GM06990 (cell line): ENCODE results near the gene PTPA.
"Not testable (repeated sequence)": the region's sequence is repeated elsewhere in the genome, so short reads cannot be mapped to it uniquely, and the experiment has no call there.

ENCODE experiments used
- DNase-seq: peaks from one replicate; pipeline ENCODE4 v3.0.0-alpha.2; 2011; ENCODE audit not compliant: insufficient read length; ENCODE audit errors: extremely low read depth
- H3K27me3 ChIP-seq: replicated peaks from 2 replicates; pipeline ENCODE4 v1.6.0; 2011; ENCODE audit warnings: low read length; ENCODE audit not compliant: control insufficient read depth, insufficient read depth
- H3K36me3 ChIP-seq: 2 replicates; pipeline ENCODE4 v1.5.1; 2011; ENCODE audit warnings: low read length; ENCODE audit not compliant: control insufficient read depth, insufficient read depth
- H3K4me3 ChIP-seq: replicated peaks from 2 replicates; pipeline ENCODE4 v1.5.1; 2011; ENCODE audit warnings: low read depth, mild to moderate bottlenecking, control low read depth, low read length
- CTCF ChIP-seq: IDR thresholded peaks from 2 replicates; pipeline ENCODE4 v1.5.1; 2011; ENCODE audit warnings: low read length, control low read depth, mild to moderate bottlenecking, inconsistent platforms; ENCODE audit not compliant: insufficient read depth, poor library complexity, severe bottlenecking

The PTPA gene

GRCh38 chr9:129191234-129191633 lies 80.0 kb downstream of the PTPA start:
- no peak for DNase-seq
- TF ChIP-seq CTCF = no peak
- no peak overlapping the region for H3K4me3 ChIP-seq
- H3K27me3 ChIP-seq = no peaks in the 10 kb centered on the region; the same call in 1 of the 2 replicates
- no peaks in the 10 kb centered on the region for H3K36me3 ChIP-seq

GRCh38 chr9:129193655-129194054 lies 82.4 kb downstream of the PTPA start:
- H3K4me3 ChIP-seq = no peak overlapping the region
- no peaks in the 10 kb centered on the region for H3K36me3 ChIP-seq
- no peak for TF ChIP-seq CTCF
- DNase-seq = no peak
- no peaks in the 10 kb centered on the region; the same call in 1 of the 2 replicates for H3K27me3 ChIP-seq

- no peak for TF ChIP-seq CTCF
- H3K36me3 ChIP-seq = no peaks in the 10 kb centered on the region
- H3K4me3 ChIP-seq = no peak overlapping the region
- no peak for DNase-seq
- no peaks in the 10 kb centered on the region; the same call in 1 of the 2 replicates for H3K27me3 ChIP-seq
Measured at GRCh38 chr9:129194221-129194620, 83.0 kb downstream of the PTPA start.

GRCh38 chr9:129195606-129196005 lies 84.4 kb downstream of the PTPA start:
- no peak for TF ChIP-seq CTCF
- no peak for DNase-seq
- Histone ChIP-seq H3K4me3 (no peak overlapping the region), H3K27me3 (no peaks in the 10 kb centered on the region; the same call in 1 of the 2 replicates), H3K36me3 (no peaks in the 10 kb centered on the region)

DNA sequence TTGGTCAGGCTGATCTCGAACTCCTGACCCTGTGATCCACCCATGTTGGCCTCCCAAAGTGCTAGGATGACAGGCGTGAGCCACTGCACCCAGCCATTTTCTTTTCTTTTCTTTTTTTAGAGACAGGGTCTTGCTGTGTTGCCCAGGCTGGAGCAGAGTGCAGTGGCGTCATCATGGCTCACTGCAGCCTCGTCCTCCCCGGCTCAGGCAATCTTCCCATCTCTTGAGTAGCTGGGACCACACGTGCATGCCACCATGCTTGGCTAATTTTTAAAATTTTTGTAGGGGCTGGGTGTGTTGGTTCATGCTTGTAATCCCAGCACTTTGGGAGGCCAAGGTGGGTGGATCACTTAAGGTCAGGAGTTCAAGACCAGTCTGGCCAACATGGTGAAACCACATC lies 85.8 kb downstream of the PTPA start:
- H3K4me3 ChIP-seq, H3K36me3 ChIP-seq, H3K27me3 ChIP-seq, DNase-seq: not testable (repeated sequence)

DNA sequence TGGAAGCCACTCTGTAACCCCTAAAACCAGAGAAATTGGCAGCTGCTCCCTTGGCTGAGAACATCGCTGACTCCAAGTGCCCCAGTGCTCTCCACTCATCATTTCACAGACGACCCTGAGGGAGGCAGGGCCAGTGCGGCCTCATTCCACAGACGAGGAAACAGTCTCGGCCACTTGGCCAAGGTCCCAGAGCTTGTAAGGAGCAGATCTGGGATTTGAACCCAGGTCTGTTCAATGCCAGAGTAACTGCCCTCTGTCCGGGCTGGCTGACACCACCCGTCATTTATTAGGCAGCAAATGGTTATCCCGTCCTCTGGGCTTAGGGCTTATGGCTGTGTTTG lies 86.7 kb downstream of the PTPA start:
- no peaks in the 10 kb centered on the region for H3K36me3 ChIP-seq
- no peak overlapping the region for H3K4me3 ChIP-seq
- TF ChIP-seq CTCF = no peak
- no peak for DNase-seq
- H3K27me3 ChIP-seq = no peaks in the 10 kb centered on the region; the same call in 1 of the 2 replicates
